K562 (cell line): Measurements from ENCODE around the gene PSPC1. TPM values are rescaled to one million over a fixed set of nuclear protein-coding genes. Genes with fewer than 3 reads are reported as not detected.

ENCODE experiments used
- CEBPB ChIP-seq: fragments of 450-650 bp; IDR thresholded peaks from 2 replicates; pipeline ENCODE4 v1.6.1; 2016; ENCODE audit warnings: missing genetic modification characterization, missing compliant biosample characterization
- CTBP1 ChIP-seq: fragments of 450-650 bp; IDR thresholded peaks from 2 replicates; pipeline ENCODE4 v1.6.1; 2016; ENCODE audit warnings: borderline replicate concordance
- FOXA1 ChIP-seq: fragments of 450-650 bp; IDR thresholded peaks from 2 replicates; pipeline ENCODE4 v1.6.1; 2016; ENCODE audit warnings: mild to moderate bottlenecking, borderline replicate concordance
- MYBL2 ChIP-seq, 2 experiments: fragments of 450-650 bp in 1 of 2; sonication (generic) in 1 of 2; formaldehyde crosslinking in 1 of 2; IDR thresholded peaks; 2 replicates each; pipeline versions ENCODE4 v1.6.1 to v1.8.1; 2017 to 2022; ENCODE audit warnings: borderline replicate concordance in 1 of 2, inconsistent platforms in 1 of 2, low read depth in 1 of 2, mild to moderate bottlenecking in 1 of 2, missing genetic modification reagents in 1 of 2, moderate library complexity in 1 of 2
- NONO ChIP-seq, 2 experiments: fragments of 200-400 bp in 1 of 2; fragments of 450-650 bp in 1 of 2; formaldehyde crosslinking in 1 of 2; IDR thresholded peaks; 2 replicates each; pipeline ENCODE4 v1.6.1; 2017; ENCODE audit warnings: low read depth in 2 of 2, mild to moderate bottlenecking in 2 of 2, moderate library complexity in 2 of 2, low read length in 1 of 2
- POLR2AphosphoS2 ChIP-seq: IDR thresholded peaks from 2 replicates; pipeline ENCODE4 v1.6.1; 2012; ENCODE audit warnings: low read length, improper control_type of control experiment
- POU5F1 ChIP-seq: fragments of 150-350 bp; IDR thresholded peaks from 2 replicates; pipeline ENCODE4 v1.6.1; 2014; ENCODE audit warnings: borderline replicate concordance, low read length, low read depth, mild to moderate bottlenecking; ENCODE audit not compliant: partially characterized antibody
- ZNF347 ChIP-seq: fragments of 450-650 bp; formaldehyde crosslinking; IDR thresholded peaks from 2 replicates; pipeline ENCODE4 v1.4.0; 2020; ENCODE audit warnings: low read depth, mild to moderate bottlenecking, moderate library complexity
- ZNF830 ChIP-seq: fragments of 250-450 bp; sonication (Bioruptor Pico); IDR thresholded peaks from 2 replicates; pipeline ENCODE4 v1.5.0; 2021; ENCODE audit warnings: mild to moderate bottlenecking
- polyA plus RNA-seq, 8 experiments: library from polyadenylated mRNA; depleted of rRNA in 4 of 8; stranded (reverse) in 5 of 8; unstranded in 3 of 8; fragments of >200 nt; fragmentation: Nextera tagmentation in 2 of 8; fragmentation: Illumina TruSeq in 1 of 8; extraction: Ambion mirVana in 2 of 8; extraction: Trizol in 1 of 8; gene quantifications; 2 replicates each; pipeline versions ENCODE4 v1.2.1 to v1.2.3, GENCODE V29; 2011 to 2014; ENCODE audit warnings: inconsistent platforms in 1 of 8, missing spikeins in 1 of 8
- total RNA-seq, 7 experiments: library from RNA; depleted of rRNA in 6 of 7; stranded (reverse); fragments of >200 nt in 6 of 7; fragmentation: Illumina TruSeq in 2 of 7; extraction: Trizol in 2 of 7; gene quantifications; 2 replicates each; pipeline versions ENCODE4 v1.2.1 to v1.2.3, GENCODE V29; 2011 to 2021; ENCODE audit warnings: low replicate concordance in 1 of 7
- TF ChIP-seq, protein P1 (sequence below): fragments of 450-650 bp; formaldehyde crosslinking; IDR thresholded peaks from 2 replicates; pipeline ENCODE4 v1.4.0; 2020; ENCODE audit warnings: mild to moderate bottlenecking
- TF ChIP-seq, protein P2 (sequence below): fragments of 450-650 bp; IDR thresholded peaks from 2 replicates; pipeline ENCODE4 v1.6.1; 2016; ENCODE audit warnings: mild to moderate bottlenecking, moderate library complexity
- TF ChIP-seq, protein P3 (sequence below): fragments of 450-650 bp; IDR thresholded peaks from 2 replicates; pipeline ENCODE4 v1.6.1; 2018; ENCODE audit warnings: mild to moderate bottlenecking, low read depth; ENCODE audit not compliant: partially characterized antibody

The PSPC1 gene
- total and polyA plus RNA-seq, 9 of the 15 experiments (the other 6 are each of a cell fraction or from before 2014, with no cell fraction given) = 8.6 to 60.4 (median 42.4) TPM

DNA sequence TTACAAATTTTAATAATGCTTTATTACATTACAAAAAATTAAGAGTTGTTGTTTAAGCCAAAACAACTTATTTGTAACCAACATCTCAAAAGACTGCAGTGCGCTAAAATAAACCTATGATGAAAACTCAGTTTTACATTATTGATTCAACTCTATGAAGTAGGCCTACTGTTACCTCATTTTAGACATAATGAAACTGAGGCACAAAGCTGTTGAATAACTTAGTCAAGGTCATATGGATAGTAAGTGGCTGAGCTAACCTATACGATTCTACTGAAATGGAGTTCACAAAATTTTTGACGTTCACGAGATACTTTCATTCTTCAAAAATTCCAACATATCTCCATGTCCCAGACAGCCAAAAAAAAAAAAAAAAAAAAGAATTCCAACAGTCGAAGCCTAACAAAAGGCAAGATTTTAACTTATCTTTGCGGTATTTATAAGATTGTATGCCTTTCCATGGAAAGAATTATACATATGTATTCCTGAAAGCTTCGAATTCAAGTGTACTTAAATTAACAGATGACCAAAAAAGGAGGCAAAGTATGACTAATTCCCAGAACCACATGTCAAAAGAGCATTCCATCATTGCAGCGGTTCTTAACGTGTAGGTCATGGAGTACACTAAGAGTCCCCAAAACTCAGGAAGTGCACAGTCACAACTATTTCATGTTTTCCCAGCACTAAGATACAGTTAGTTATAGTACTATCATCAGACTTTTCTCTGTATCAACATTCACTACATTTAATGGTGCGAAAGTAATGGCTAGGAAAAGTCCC is 69.4 kb downstream of the PSPC1 start (continued):
- no peak for TF ChIP-seq POU5F1
- TF ChIP-seq, protein P1, sequence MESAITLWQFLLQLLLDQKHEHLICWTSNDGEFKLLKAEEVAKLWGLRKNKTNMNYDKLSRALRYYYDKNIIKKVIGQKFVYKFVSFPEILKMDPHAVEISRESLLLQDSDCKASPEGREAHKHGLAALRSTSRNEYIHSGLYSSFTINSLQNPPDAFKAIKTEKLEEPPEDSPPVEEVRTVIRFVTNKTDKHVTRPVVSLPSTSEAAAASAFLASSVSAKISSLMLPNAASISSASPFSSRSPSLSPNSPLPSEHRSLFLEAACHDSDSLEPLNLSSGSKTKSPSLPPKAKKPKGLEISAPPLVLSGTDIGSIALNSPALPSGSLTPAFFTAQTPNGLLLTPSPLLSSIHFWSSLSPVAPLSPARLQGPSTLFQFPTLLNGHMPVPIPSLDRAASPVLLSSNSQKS (CRISPR knock-in tag) = no peak
- TF ChIP-seq MYBL2 (IDR thresholded peaks at IDR 0.05; ENCODE audit: low read depth) = peak; percentile 51; the same call in 1 of the 2 replicates
- no peak for TF ChIP-seq MYBL2 (CRISPR knock-in tag; IDR thresholded peaks at IDR 0.05; ENCODE audit: borderline replicate concordance)
- TF ChIP-seq, protein P2, sequence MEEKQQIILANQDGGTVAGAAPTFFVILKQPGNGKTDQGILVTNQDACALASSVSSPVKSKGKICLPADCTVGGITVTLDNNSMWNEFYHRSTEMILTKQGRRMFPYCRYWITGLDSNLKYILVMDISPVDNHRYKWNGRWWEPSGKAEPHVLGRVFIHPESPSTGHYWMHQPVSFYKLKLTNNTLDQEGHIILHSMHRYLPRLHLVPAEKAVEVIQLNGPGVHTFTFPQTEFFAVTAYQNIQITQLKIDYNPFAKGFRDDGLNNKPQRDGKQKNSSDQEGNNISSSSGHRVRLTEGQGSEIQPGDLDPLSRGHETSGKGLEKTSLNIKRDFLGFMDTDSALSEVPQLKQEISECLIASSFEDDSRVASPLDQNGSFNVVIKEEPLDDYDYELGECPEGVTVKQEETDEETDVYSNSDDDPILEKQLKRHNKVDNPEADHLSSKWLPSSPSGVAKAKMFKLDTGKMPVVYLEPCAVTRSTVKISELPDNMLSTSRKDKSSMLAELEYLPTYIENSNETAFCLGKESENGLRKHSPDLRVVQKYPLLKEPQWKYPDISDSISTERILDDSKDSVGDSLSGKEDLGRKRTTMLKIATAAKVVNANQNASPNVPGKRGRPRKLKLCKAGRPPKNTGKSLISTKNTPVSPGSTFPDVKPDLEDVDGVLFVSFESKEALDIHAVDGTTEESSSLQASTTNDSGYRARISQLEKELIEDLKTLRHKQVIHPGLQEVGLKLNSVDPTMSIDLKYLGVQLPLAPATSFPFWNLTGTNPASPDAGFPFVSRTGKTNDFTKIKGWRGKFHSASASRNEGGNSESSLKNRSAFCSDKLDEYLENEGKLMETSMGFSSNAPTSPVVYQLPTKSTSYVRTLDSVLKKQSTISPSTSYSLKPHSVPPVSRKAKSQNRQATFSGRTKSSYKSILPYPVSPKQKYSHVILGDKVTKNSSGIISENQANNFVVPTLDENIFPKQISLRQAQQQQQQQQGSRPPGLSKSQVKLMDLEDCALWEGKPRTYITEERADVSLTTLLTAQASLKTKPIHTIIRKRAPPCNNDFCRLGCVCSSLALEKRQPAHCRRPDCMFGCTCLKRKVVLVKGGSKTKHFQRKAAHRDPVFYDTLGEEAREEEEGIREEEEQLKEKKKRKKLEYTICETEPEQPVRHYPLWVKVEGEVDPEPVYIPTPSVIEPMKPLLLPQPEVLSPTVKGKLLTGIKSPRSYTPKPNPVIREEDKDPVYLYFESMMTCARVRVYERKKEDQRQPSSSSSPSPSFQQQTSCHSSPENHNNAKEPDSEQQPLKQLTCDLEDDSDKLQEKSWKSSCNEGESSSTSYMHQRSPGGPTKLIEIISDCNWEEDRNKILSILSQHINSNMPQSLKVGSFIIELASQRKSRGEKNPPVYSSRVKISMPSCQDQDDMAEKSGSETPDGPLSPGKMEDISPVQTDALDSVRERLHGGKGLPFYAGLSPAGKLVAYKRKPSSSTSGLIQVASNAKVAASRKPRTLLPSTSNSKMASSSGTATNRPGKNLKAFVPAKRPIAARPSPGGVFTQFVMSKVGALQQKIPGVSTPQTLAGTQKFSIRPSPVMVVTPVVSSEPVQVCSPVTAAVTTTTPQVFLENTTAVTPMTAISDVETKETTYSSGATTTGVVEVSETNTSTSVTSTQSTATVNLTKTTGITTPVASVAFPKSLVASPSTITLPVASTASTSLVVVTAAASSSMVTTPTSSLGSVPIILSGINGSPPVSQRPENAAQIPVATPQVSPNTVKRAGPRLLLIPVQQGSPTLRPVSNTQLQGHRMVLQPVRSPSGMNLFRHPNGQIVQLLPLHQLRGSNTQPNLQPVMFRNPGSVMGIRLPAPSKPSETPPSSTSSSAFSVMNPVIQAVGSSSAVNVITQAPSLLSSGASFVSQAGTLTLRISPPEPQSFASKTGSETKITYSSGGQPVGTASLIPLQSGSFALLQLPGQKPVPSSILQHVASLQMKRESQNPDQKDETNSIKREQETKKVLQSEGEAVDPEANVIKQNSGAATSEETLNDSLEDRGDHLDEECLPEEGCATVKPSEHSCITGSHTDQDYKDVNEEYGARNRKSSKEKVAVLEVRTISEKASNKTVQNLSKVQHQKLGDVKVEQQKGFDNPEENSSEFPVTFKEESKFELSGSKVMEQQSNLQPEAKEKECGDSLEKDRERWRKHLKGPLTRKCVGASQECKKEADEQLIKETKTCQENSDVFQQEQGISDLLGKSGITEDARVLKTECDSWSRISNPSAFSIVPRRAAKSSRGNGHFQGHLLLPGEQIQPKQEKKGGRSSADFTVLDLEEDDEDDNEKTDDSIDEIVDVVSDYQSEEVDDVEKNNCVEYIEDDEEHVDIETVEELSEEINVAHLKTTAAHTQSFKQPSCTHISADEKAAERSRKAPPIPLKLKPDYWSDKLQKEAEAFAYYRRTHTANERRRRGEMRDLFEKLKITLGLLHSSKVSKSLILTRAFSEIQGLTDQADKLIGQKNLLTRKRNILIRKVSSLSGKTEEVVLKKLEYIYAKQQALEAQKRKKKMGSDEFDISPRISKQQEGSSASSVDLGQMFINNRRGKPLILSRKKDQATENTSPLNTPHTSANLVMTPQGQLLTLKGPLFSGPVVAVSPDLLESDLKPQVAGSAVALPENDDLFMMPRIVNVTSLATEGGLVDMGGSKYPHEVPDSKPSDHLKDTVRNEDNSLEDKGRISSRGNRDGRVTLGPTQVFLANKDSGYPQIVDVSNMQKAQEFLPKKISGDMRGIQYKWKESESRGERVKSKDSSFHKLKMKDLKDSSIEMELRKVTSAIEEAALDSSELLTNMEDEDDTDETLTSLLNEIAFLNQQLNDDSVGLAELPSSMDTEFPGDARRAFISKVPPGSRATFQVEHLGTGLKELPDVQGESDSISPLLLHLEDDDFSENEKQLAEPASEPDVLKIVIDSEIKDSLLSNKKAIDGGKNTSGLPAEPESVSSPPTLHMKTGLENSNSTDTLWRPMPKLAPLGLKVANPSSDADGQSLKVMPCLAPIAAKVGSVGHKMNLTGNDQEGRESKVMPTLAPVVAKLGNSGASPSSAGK = peak; percentile 77
- TF ChIP-seq FOXA1 = no peak
- no peak for TF ChIP-seq CEBPB (tag)
- TF ChIP-seq, protein P3, sequence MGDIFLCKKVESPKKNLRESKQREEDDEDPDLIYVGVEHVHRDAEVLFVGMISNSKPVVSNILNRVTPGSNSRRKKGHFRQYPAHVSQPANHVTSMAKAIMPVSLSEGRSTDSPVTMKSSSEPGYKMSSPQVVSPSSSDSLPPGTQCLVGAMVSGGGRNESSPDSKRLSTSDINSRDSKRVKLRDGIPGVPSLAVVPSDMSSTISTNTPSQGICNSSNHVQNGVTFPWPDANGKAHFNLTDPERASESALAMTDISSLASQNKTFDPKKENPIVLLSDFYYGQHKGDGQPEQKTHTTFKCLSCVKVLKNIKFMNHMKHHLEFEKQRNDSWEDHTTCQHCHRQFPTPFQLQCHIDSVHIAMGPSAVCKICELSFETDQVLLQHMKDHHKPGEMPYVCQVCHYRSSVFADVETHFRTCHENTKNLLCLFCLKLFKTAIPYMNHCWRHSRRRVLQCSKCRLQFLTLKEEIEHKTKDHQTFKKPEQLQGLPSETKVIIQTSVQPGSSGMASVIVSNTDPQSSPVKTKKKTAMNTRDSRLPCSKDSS = no peak
- TF ChIP-seq POLR2AphosphoS2 = no peak
- no peak for TF ChIP-seq CTBP1
- TF ChIP-seq NONO (IDR thresholded peaks at IDR 0.05; ENCODE audit: low read depth in 2 of 2, low read length in 1 of 2) = no peak
- no peak for TF ChIP-seq ZNF347
- no peak for TF ChIP-seq ZNF830 (CRISPR knock-in tag)
